SU-DHL-6 (cell line): Measurements from ENCODE around the gene ZNF154.

Experiments
- EZH2phosphoT487 ChIP-seq: fragments of 200-600 bp; sonication (generic), shearing (Covaris generic); conservative IDR thresholded peaks from 2 replicates; pipeline ENCODE4 v1.6.1; 2018; ENCODE audit warnings: mild to moderate bottlenecking, antibody characterized with exemption, low read length, moderate library complexity, mixed read lengths
- TF ChIP-seq, protein P1 (sequence below): fragments of 200-600 bp; sonication (generic); IDR thresholded peaks from one replicate; pipeline ENCODE4 v1.5.1; 2017; ENCODE audit warnings: antibody characterized with exemption, mild to moderate bottlenecking, low read length, moderate library complexity; ENCODE audit not compliant: insufficient read depth, poor library complexity, severe bottlenecking

DNA sequence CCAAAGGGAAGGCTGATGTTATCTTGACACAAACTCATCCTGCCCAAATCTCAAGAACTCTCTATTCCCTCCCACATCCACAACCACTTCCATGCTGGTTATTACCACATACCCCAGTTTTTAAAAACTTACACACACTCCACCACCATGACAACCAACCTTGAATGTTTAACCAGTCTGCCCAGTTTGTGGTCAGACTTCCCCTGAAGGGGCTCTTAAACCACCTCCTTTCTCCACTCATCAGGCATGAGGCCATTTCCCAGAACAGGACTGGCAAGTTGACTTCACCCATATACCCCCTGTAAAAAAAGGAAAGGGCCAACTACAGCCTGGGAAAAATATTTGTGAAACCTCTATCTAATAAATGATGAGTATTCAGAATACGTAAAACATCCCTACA is 52.7 kb downstream of the ZNF154 start:
- TF ChIP-seq, protein P1, sequence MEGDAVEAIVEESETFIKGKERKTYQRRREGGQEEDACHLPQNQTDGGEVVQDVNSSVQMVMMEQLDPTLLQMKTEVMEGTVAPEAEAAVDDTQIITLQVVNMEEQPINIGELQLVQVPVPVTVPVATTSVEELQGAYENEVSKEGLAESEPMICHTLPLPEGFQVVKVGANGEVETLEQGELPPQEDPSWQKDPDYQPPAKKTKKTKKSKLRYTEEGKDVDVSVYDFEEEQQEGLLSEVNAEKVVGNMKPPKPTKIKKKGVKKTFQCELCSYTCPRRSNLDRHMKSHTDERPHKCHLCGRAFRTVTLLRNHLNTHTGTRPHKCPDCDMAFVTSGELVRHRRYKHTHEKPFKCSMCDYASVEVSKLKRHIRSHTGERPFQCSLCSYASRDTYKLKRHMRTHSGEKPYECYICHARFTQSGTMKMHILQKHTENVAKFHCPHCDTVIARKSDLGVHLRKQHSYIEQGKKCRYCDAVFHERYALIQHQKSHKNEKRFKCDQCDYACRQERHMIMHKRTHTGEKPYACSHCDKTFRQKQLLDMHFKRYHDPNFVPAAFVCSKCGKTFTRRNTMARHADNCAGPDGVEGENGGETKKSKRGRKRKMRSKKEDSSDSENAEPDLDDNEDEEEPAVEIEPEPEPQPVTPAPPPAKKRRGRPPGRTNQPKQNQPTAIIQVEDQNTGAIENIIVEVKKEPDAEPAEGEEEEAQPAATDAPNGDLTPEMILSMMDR = no peak
- no peak for TF ChIP-seq EZH2phosphoT487
